ENCODE data around the gene RPL29. TPM values are rescaled to one million over a fixed set of nuclear protein-coding genes. Genes with fewer than 3 reads are reported as not detected.

The RPL29 gene
- total and polyA plus RNA-seq, 2 donors (not counting 3 experiments of a cell fraction or from before 2014, with no cell fraction given), result 1,236 to 2,177 TPM

DNA sequence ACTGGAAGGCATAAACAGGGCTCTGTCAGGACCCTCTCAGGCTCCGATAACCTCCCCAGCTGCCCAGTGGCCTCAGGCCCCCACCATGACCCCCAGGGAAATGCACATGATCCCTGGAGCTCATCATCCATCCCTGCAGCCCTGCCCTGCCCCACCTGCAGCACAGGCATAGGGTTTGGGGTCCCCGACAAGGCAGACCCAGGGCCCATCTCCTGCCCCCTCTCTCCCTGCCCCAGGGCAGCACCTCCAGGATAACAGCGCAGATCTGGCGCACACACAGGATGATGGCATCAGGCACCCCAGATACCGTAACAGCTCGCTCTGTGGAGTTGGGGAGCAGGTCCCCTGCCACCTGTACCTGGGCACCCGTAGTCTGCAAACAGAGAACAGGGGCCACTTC is 36.0 kb downstream of the RPL29 start:
- Histone ChIP-seq H3K9me1 (replicated peaks; ENCODE audit: control insufficient read depth, extremely low read depth, insufficient read depth, low read length) (no peaks in the 10 kb centered on the region), H4K20me1 (replicated peaks; ENCODE audit: control insufficient read depth, extremely low read depth, insufficient read depth, low read length) (no peaks in the 10 kb centered on the region), H3K27me3 (ENCODE audit: control insufficient read depth in 2 of 2, insufficient read depth in 2 of 2, low read length in 2 of 2) (peaks cover 2 to 4% of the 10 kb centered on the region in 2 experiments), H3K9me3 (replicated peaks; ENCODE audit: control insufficient read depth, insufficient read depth, low read length) (no peaks in the 10 kb centered on the region), H2AFZ (ENCODE audit: low read depth, low read length) (no peak overlapping the region), H3K79me2 (ENCODE audit: control insufficient read depth, insufficient read depth, low read length) (no peaks in the 10 kb centered on the region), H3K4me3 (replicated peaks in 1 of 3; ENCODE audit: insufficient read depth in 1 of 3, low read depth in 1 of 3, low read length in 3 of 3) (no peak overlapping the region), H3K4me1 (ENCODE audit: control insufficient read depth, extremely low read depth, insufficient read depth, low read length) (no peaks in the 10 kb centered on the region), H3K36me3 (ENCODE audit: control insufficient read depth in 2 of 2, extremely low read depth in 1 of 2, insufficient read depth in 2 of 2, low read length in 2 of 2) (peaks cover 0 to 2% of the 10 kb centered on the region in 2 experiments), H3K27ac (ENCODE audit: insufficient read depth, low read depth, low read length) (no peak overlapping the region), H3K4me2 (ENCODE audit: insufficient read depth, low read length) (no peak overlapping the region), H3K9ac (replicated peaks; ENCODE audit: extremely low read depth, insufficient read depth, low read length) (no peak overlapping the region)
- DNase-seq (ENCODE audit: low read depth, low spot score), result no peak
- POLR2A ChIA-PET, result no interaction called here
- no TSS peak for BruUV-seq (replicated peaks)
- dilution Hi-C loops (cut with MboI; ENCODE audit: extremely low pct_ligation_motif_present, low sequenced_read_pairs), result no loop called here
- FAIRE-seq, result no peak
- CTCF ChIA-PET, result interaction anchor here (1.0 to 1.9 kb wide), 2 partner anchors 14 to 23 kb away, joined by 3 to 8 read pairs; partner anchors contain the start of gene ABHD14B
- no peak for TF ChIP-seq POLR2AphosphoS5 (IDR thresholded peaks at IDR 0.05; ENCODE audit: insufficient read depth, low read depth, low read length)
- TF ChIP-seq MYC (IDR thresholded peaks at IDR 0.05; ENCODE audit: low read depth, low read length), result no peak
- no peak for TF ChIP-seq JUN (IDR thresholded peaks at IDR 0.05; ENCODE audit: borderline replicate concordance, insufficient read depth, insufficient read length, low read depth)
- no peak for TF ChIP-seq FOS (IDR thresholded peaks at IDR 0.05; ENCODE audit: borderline replicate concordance, insufficient read depth, low read length)
- TF ChIP-seq POLR2A (IDR thresholded peaks at IDR 0.05; ENCODE audit: low read depth, low read length), result no peak
- TF ChIP-seq, protein P1, sequence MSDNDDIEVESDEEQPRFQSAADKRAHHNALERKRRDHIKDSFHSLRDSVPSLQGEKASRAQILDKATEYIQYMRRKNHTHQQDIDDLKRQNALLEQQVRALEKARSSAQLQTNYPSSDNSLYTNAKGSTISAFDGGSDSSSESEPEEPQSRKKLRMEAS (IDR thresholded peaks at IDR 0.05; ENCODE audit: insufficient read depth, insufficient read length), result no peak
- no peak for TF ChIP-seq EZH2 (IDR thresholded peaks at IDR 0.05; ENCODE audit: borderline replicate concordance, low read depth, low read length, severe bottlenecking)
- TF ChIP-seq GATA2 (IDR thresholded peaks at IDR 0.05; ENCODE audit: insufficient read depth, insufficient read length, low read depth, low read length), result no peak
- TF ChIP-seq, protein P2, sequence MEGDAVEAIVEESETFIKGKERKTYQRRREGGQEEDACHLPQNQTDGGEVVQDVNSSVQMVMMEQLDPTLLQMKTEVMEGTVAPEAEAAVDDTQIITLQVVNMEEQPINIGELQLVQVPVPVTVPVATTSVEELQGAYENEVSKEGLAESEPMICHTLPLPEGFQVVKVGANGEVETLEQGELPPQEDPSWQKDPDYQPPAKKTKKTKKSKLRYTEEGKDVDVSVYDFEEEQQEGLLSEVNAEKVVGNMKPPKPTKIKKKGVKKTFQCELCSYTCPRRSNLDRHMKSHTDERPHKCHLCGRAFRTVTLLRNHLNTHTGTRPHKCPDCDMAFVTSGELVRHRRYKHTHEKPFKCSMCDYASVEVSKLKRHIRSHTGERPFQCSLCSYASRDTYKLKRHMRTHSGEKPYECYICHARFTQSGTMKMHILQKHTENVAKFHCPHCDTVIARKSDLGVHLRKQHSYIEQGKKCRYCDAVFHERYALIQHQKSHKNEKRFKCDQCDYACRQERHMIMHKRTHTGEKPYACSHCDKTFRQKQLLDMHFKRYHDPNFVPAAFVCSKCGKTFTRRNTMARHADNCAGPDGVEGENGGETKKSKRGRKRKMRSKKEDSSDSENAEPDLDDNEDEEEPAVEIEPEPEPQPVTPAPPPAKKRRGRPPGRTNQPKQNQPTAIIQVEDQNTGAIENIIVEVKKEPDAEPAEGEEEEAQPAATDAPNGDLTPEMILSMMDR (IDR thresholded peaks at IDR 0.05; ENCODE audit: extremely low read depth in 1 of 2, insufficient read depth in 1 of 2, low read depth in 1 of 2, low read length in 2 of 2), result no peak
- intact Hi-C loops (cut with micrococcal nuclease), result no loop called here

All from endothelial cell of umbilical vein (primary cell).